Measurements from ENCODE around the gene CC2D1A. TPM values are rescaled to one million over a fixed set of nuclear protein-coding genes. Genes with fewer than 3 reads are reported as not detected.
A peak's percentile ranks its signal among the peaks of the same experiment; 100 is the strongest.

CC2D1A gene
- total and polyA plus RNA-seq, 2 donors (not counting 1 experiment from before 2014, with no cell fraction given) = 34.3 to 47.2 TPM

- no peaks in the 10 kb centered on the region for H3K27me3 ChIP-seq (replicated peaks in 1 of 4; ENCODE audit: control extremely low read depth in 1 of 4, control insufficient read depth in 3 of 4, insufficient read depth in 4 of 4, low read length in 3 of 4)
- no peak overlapping the region for H3K4me2 ChIP-seq (replicated peaks; ENCODE audit: low read depth, low read length, poor library complexity, severe bottlenecking)
- peaks cover 0 to 64% of the 10 kb centered on the region in 2 experiments for H3K36me3 ChIP-seq (replicated peaks in 1 of 2; ENCODE audit: control extremely low read depth in 1 of 2, control insufficient read depth in 1 of 2, extremely low read depth in 1 of 2, insufficient read depth in 2 of 2, low read length in 1 of 2)
- no peak overlapping the region for H3K4me3 Mint-ChIP-seq
- WGBS (ENCODE audit: insufficient coverage) = 95% methylated on average over 27 of the region's 27 CpGs
- no peak overlapping the region for H2AFZ ChIP-seq (ENCODE audit: insufficient read depth, low read depth, low read length, poor library complexity, severe bottlenecking)
- H3K9me3 ChIP-seq (ENCODE audit: control extremely low read depth in 1 of 3, control insufficient read depth in 2 of 3, insufficient read depth in 1 of 3, low read length in 2 of 3) = peaks cover 0 to 3% (median 0%) of the 10 kb centered on the region in 3 donors
- CTCF ChIA-PET = interaction anchor here (1.2 to 2.6 kb wide), 4 partner anchors 25 to 88 kb away, joined by 3 to 16 read pairs (median 8); partner anchors contain the start of gene IL27RA
- H3K27ac Mint-ChIP-seq = peak overlapping the region; percentile 41
- H3K4me1 ChIP-seq (ENCODE audit: control insufficient read depth in 2 of 2, insufficient read depth in 2 of 2, low read length in 2 of 2) = no peaks in the 10 kb centered on the region
- no peaks in the 10 kb centered on the region for H3K79me2 ChIP-seq (ENCODE audit: control insufficient read depth, insufficient read depth, low read length)
- no peaks in the 10 kb centered on the region for H3K9me3 Mint-ChIP-seq (ENCODE audit: insufficient read depth)
- POLR2A ChIA-PET = interaction anchor here (0.7 to 1.2 kb wide), 2 partner anchors 72 to 73 kb away, joined by 3 to 4 read pairs; partner anchors contain the start of gene IL27RA
- TF ChIP-seq EZH2 (IDR thresholded peaks at IDR 0.05; ENCODE audit: borderline replicate concordance, insufficient read depth, low read depth, low read length, poor library complexity, severe bottlenecking) = no peak
- TF ChIP-seq CTCF (IDR thresholded peaks at IDR 0.05) = peak; percentile 28
- H3K4me1 Mint-ChIP-seq = no peaks in the 10 kb centered on the region
- peak; percentile 45 for DNase-seq
- ATAC-seq (ENCODE audit: low read depth) = peak; percentile 70
- H4K20me1 ChIP-seq (ENCODE audit: control insufficient read depth, insufficient read depth, low read length, poor library complexity, severe bottlenecking) = peaks cover 29% of the 10 kb centered on the region
- H3K27me3 Mint-ChIP-seq = no peaks in the 10 kb centered on the region
- H3K4me3 ChIP-seq (ENCODE audit: control extremely low read depth in 1 of 5, extremely low read depth in 1 of 5, insufficient read depth in 1 of 5, low read depth in 2 of 5, low read length in 4 of 5) = no peak overlapping the region
- no peak overlapping the region for H3K9ac ChIP-seq (ENCODE audit: low read length)
- intact Hi-C loops (cut with micrococcal nuclease) = loop anchor here (2.0 kb wide), 1 partner anchor 27 kb away; no protein-coding TSS in a partner anchor
- H3K27ac ChIP-seq (ENCODE audit: low read length in 2 of 2) = no peak overlapping the region
These were observed 54.2 kb downstream of the CC2D1A start for GRCh38 chr19:13959962-13960862.

Measured in B cell (primary cell).